PC-3 (cell line): ENCODE data around the gene DTD1.

ENCODE experiments used
- CTCF ChIP-seq: fragments of 300-600 bp; sonication (generic); conservative IDR thresholded peaks from 2 replicates; pipeline ENCODE4 v1.5.1; 2017; ENCODE audit warnings: antibody characterized with exemption, low read depth, mild to moderate bottlenecking, low read length
- EZH2 ChIP-seq: fragments of 300-600 bp; sonication (generic); IDR thresholded peaks from one replicate; pipeline ENCODE4 v1.6.1; 2017; ENCODE audit warnings: antibody characterized with exemption, mild to moderate bottlenecking, low read length; ENCODE audit not compliant: unreplicated experiment
- EZH2phosphoT487 ChIP-seq: fragments of 300-600 bp; sonication (generic); IDR thresholded peaks from 2 replicates; pipeline ENCODE4 v1.6.1; 2018; ENCODE audit warnings: mild to moderate bottlenecking, antibody characterized with exemption, low read length, borderline replicate concordance

GRCh38 chr20:18624948-18625347 lies 37.1 kb downstream of the DTD1 start:
- TF ChIP-seq CTCF = no peak
- no peak for TF ChIP-seq EZH2
- no peak for TF ChIP-seq EZH2phosphoT487
